ENCODE data around the gene FAM98B.
A peak's percentile ranks its signal among the peaks of the same experiment; 100 is the strongest.

Gene FAM98B

DNA sequence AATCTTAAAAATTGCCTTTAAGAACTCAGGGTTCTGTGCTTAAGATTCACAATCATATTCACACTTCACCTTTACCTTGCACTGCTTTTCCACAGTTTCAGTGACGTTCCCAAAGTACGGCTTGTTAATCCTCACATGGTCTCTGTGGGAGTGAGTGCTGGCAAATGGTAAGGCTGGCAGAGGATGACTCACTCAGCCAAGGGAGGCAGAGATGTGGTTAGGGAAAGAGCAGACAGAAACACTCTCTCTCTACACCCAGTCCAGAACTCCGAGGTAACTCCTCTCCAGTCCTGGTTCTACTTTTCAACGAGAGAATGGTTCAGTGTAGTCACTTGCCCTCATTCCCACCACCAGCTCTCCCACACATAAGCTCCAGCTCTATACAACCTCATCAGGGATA is 77.6 kb downstream of the FAM98B start:
- TF ChIP-seq, protein P1, sequence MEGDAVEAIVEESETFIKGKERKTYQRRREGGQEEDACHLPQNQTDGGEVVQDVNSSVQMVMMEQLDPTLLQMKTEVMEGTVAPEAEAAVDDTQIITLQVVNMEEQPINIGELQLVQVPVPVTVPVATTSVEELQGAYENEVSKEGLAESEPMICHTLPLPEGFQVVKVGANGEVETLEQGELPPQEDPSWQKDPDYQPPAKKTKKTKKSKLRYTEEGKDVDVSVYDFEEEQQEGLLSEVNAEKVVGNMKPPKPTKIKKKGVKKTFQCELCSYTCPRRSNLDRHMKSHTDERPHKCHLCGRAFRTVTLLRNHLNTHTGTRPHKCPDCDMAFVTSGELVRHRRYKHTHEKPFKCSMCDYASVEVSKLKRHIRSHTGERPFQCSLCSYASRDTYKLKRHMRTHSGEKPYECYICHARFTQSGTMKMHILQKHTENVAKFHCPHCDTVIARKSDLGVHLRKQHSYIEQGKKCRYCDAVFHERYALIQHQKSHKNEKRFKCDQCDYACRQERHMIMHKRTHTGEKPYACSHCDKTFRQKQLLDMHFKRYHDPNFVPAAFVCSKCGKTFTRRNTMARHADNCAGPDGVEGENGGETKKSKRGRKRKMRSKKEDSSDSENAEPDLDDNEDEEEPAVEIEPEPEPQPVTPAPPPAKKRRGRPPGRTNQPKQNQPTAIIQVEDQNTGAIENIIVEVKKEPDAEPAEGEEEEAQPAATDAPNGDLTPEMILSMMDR (IDR thresholded peaks at IDR 0.05; ENCODE audit: low read depth, low read length, missing control alignments): no peak
- no peaks in the 10 kb centered on the region for H3K36me3 ChIP-seq (replicated peaks)
- H3K27me3 ChIP-seq (replicated peaks): no peaks in the 10 kb centered on the region
- H3K27ac ChIP-seq: no peak overlapping the region
- DNase-seq: peak; percentile 17
- in situ Hi-C loops (cut with HindIII; ENCODE audit: low pct_ligation_motif_present, low sequenced_read_pairs): no loop called here
- no peak overlapping the region for H3K4me3 ChIP-seq (ENCODE audit: low read depth, low read length)

DNA sequence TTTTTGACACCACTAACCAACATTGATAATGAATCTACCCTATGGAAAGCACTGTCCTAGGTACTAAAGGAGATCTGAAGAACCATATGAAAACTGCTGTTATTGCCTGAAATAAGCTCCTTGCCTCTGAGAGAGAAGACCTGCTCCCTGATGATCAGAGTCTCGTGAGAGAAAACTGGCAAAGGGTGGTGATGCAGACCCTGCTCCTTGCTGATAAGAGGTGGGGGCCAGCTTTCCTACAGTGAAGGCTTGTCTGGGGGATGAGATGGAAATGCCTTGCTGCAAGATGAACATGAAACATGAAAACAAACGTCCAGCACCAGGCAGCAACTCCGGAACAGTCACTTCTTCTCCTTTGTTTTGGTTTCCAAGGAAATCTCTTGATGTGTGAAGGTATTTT is 78.8 kb downstream of the FAM98B start:
- Histone ChIP-seq H3K27me3 (replicated peaks) (no peaks in the 10 kb centered on the region), H3K36me3 (replicated peaks) (no peaks in the 10 kb centered on the region), H3K27ac (no peak overlapping the region), H3K4me3 (ENCODE audit: low read depth, low read length) (no peak overlapping the region)
- no peak for DNase-seq
- in situ Hi-C loops (cut with HindIII; ENCODE audit: low pct_ligation_motif_present, low sequenced_read_pairs): no loop called here
- TF ChIP-seq, protein P1 (IDR thresholded peaks at IDR 0.05; ENCODE audit: low read depth, low read length, missing control alignments): no peak

DNA sequence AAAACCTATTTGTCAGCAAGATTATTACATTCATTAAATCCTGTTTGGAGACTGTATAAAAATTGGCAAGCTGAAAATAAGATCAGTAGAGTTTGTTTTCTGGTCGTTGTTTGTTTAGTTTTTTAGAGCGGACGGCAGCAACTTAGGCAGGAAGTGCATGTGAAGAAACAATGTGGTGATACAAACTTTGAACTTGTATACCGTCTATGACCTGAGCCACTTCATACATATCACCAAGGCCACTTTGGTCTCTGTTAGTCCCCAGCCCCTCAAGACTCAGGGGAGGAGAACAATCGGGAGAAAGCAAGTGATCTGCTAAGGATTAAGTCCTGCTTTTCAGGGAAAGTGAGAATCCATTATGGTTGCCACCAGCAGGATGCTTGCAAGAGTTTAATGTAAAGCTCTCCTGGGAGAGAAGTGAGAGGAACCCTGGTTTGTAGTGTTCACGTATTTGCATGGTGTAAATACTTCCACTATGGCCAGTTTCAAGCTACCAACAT is 79.5 kb downstream of the FAM98B start:
- no peak overlapping the region for H3K27ac ChIP-seq
- no peak for DNase-seq
- no peak overlapping the region for H3K4me3 ChIP-seq (ENCODE audit: low read depth, low read length)
- no peaks in the 10 kb centered on the region for H3K27me3 ChIP-seq (replicated peaks)
- no peaks in the 10 kb centered on the region for H3K36me3 ChIP-seq (replicated peaks)
- TF ChIP-seq, protein P1 (IDR thresholded peaks at IDR 0.05; ENCODE audit: low read depth, low read length, missing control alignments): no peak
- in situ Hi-C loops (cut with HindIII; ENCODE audit: low pct_ligation_motif_present, low sequenced_read_pairs): no loop called here

DNA sequence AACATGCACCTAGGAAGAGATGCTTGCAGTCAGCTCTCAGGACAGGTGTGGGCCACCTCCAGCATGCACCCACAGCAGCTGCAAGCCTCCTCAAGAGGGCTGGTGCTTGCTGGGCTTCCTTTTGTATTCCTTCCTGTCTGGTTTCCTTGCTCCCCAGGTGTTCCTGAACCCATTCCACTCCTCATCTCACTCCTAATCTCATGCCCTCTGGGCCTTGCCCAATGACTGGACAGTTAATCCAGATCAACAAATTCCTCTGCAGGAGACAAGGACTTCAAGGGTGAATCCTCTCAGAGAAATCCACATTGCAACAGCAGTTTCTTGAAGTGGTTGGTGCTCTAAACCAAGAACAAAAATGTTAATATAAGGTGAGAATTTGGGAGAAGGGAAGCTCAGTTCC is 80.0 kb downstream of the FAM98B start:
- in situ Hi-C loops (cut with HindIII; ENCODE audit: low pct_ligation_motif_present, low sequenced_read_pairs): no loop called here
- H3K27ac ChIP-seq: no peak overlapping the region
- no peaks in the 10 kb centered on the region for H3K36me3 ChIP-seq (replicated peaks)
- no peak for DNase-seq
- H3K4me3 ChIP-seq (ENCODE audit: low read depth, low read length): no peak overlapping the region
- TF ChIP-seq, protein P1 (IDR thresholded peaks at IDR 0.05; ENCODE audit: low read depth, low read length, missing control alignments): no peak
- no peaks in the 10 kb centered on the region for H3K27me3 ChIP-seq (replicated peaks)

DNA sequence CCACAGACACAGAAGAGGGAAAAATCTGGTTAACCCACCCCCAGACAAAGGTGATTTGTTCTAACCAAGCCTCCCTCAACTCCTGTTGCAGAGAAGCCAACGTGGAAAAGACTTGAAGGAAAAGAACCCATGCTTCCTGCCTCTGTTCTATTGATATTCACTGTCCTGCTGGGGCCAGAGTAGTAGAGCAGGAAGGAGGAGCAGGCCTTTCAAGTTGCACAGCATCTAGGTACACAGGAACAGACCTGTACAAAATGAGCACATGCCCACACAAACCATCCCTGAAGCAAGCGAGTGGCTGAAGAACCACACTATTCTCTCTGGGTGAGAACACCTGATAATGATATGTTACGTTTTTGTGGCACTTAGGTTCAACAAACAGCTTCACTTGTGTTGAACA is 80.8 kb downstream of the FAM98B start:
- no peak overlapping the region for H3K27ac ChIP-seq
- DNase-seq: no peak
- no peak overlapping the region for H3K4me3 ChIP-seq (ENCODE audit: low read depth, low read length)
- in situ Hi-C loops (cut with HindIII; ENCODE audit: low pct_ligation_motif_present, low sequenced_read_pairs): no loop called here
- no peaks in the 10 kb centered on the region for H3K36me3 ChIP-seq (replicated peaks)
- H3K27me3 ChIP-seq (replicated peaks): no peaks in the 10 kb centered on the region
- TF ChIP-seq, protein P1 (IDR thresholded peaks at IDR 0.05; ENCODE audit: low read depth, low read length, missing control alignments): no peak

DNA sequence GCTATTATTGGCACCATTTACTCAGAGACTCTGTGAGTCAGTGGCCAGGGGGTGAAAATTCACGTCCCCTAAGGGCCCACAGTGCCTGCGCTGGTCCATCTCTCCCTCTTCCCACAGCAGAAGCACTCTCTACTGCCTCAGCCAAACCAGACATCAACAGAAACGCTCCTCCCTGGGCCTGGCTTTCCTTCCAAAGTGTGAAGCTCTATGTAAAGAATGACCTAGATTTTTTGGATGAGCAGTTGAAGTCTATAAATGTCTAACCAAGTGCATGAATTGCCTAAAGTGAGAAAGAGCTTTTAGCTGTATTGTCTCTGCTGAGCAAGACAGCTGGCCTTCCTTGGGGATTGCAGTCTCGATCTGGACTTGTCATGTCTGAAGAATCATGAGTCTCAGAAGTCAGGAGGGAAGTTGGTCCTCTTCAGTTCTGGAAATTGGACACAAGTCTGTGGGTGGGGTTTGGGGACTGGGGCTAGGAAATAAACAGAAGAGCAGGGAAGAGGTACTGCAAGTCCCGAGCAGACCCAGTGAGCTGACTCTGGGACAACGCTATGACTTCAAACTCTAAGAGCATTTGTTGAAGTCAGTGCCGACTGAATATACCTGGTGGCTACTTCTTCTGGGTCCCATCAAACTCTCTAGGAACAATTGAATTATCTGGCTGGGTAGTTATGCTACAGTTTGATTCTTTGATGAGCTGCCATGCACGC is 81.7 kb downstream of the FAM98B start:
- peak; percentile 62 for DNase-seq
- TF ChIP-seq, protein P1 (IDR thresholded peaks at IDR 0.05; ENCODE audit: low read depth, low read length, missing control alignments): no peak
- Histone ChIP-seq H3K36me3 (replicated peaks) (no peaks in the 10 kb centered on the region), H3K4me3 (ENCODE audit: low read depth, low read length) (no peak overlapping the region), H3K27me3 (replicated peaks) (no peaks in the 10 kb centered on the region), H3K27ac (peak overlapping the region; percentile 43)
- in situ Hi-C loops (cut with HindIII; ENCODE audit: low pct_ligation_motif_present, low sequenced_read_pairs): no loop called here
